CD4-positive, alpha-beta T cell (primary cell): Measurements from ENCODE around the gene DLL3. TPM values are rescaled to one million over a fixed set of nuclear protein-coding genes. Genes with fewer than 3 reads are reported as not detected.

Experiments
- ATAC-seq: fragments of 200-7000 bp; cut with Tn5 transposase; one replicate; pipeline ENCODE4 v1.10.0; 2022; ENCODE audit warnings: mild to moderate bottlenecking; ENCODE audit not compliant: poor library complexity
- CTCF ChIA-PET: fragments of 350-600 bp; sonication (Branson Sonifier 250); formaldehyde crosslinking; loops from one replicate; lab custom pipeline; 2021; ENCODE audit warnings: antibody characterized with exemption, inconsistent platforms; lab: Charles Lee
- POLR2A ChIA-PET: fragments of 350-600 bp; sonication (Branson Sonifier 250); formaldehyde crosslinking; loops from one replicate; lab custom pipeline; 2021; ENCODE audit warnings: antibody characterized with exemption, inconsistent platforms; lab: Charles Lee
- DNase-seq, 14 experiments: peaks; one replicate each; pipeline ENCODE4 v3.0.0-alpha.2; 2013 to 2020; ENCODE audit warnings: mixed read lengths in 2 of 14
- H3K27ac ChIP-seq, 2 donors: one replicate each; pipeline versions ENCODE4 v1.5.1 to v1.7.0; 2013; ENCODE audit warnings: low read length in 2 of 2, low read depth in 1 of 2, mild to moderate bottlenecking in 1 of 2
- H3K27me3 ChIP-seq, 2 experiments: 1 replicate in 1 of 2; 2 replicates in 1 of 2; pipeline versions ENCODE4 v1.6.1 to v1.7.0; 2013; ENCODE audit warnings: low read length in 2 of 2, control low read depth in 1 of 2, mild to moderate bottlenecking in 1 of 2, moderate library complexity in 1 of 2; ENCODE audit not compliant: insufficient read depth in 2 of 2, control insufficient read depth in 1 of 2
- H3K36me3 ChIP-seq: one replicate; pipeline ENCODE4 v1.6.1; 2013; ENCODE audit warnings: low read length, control low read depth; ENCODE audit not compliant: insufficient read depth
- H3K4me1 ChIP-seq: one replicate; pipeline ENCODE4 v1.6.1; 2013; ENCODE audit warnings: low read length, control low read depth; ENCODE audit not compliant: insufficient read depth
- H3K4me3 ChIP-seq: one replicate; pipeline ENCODE4 v1.5.1; 2013; ENCODE audit warnings: mild to moderate bottlenecking, low read length, moderate library complexity
- H3K9me3 ChIP-seq, 2 experiments: 1 replicate in 1 of 2; 2 replicates in 1 of 2; pipeline versions ENCODE4 v1.6.1 to v1.7.0; 2013; ENCODE audit warnings: low read length in 2 of 2, mild to moderate bottlenecking in 2 of 2, control low read depth in 1 of 2, moderate library complexity in 1 of 2; ENCODE audit not compliant: control insufficient read depth in 1 of 2, insufficient read depth in 1 of 2
- H3K27ac Mint-ChIP-seq: one replicate; pipeline ENCODE4 v1.8.0; 2020; ENCODE audit warnings: mixed read lengths
- H3K27me3 Mint-ChIP-seq: one replicate; pipeline ENCODE4 v1.8.0; 2021; ENCODE audit warnings: mixed read lengths
- H3K36me3 Mint-ChIP-seq: one replicate; pipeline ENCODE4 v1.8.0; 2021; ENCODE audit warnings: low read depth, mixed read lengths
- H3K4me1 Mint-ChIP-seq: one replicate; pipeline ENCODE4 v1.8.0; 2021; ENCODE audit warnings: low read depth, mixed read lengths
- H3K4me3 Mint-ChIP-seq: one replicate; pipeline ENCODE4 v1.8.0; 2020; ENCODE audit warnings: mild to moderate bottlenecking, mixed read lengths
- H3K9me3 Mint-ChIP-seq: one replicate; pipeline ENCODE4 v1.8.0; 2020; ENCODE audit warnings: mixed read lengths
- intact Hi-C, 2 experiments: fragments of 100-400 bp; cut with DNase I in 1 of 2; cut with micrococcal nuclease in 1 of 2; formaldehyde crosslinking; loops; one replicate each; pipeline versions ENCODE4 v1.15.1 to v1.9.0; 2023 to 2025; cut with DNase I, micrococcal nuclease
- total RNA-seq, 174 experiments: library from RNA in 2 of 174; stranded (reverse) in 2 of 174; gene quantifications; one replicate each; pipeline ENCODE4 v1.2.3 and lab custom pipeline; 2021 to 2026
- TF ChIP-seq, protein P1 (sequence below): fragments of 200-600 bp; IDR thresholded peaks from one replicate; pipeline ENCODE4 v1.8.0; 2022; ENCODE audit warnings: antibody characterized with exemption, mild to moderate bottlenecking

DLL3 gene
- total RNA-seq, 2 experiments from 2014 or later: not detected

GRCh38 chr19:39469036-39469435, 29.7 kb upstream of the DLL3 start:
- ATAC-seq (no peak), DNase-seq (no peak)
- H3K27ac Mint-ChIP-seq: peak overlapping the region; percentile 36
- H3K4me3 Mint-ChIP-seq: no peak overlapping the region
- H3K4me3 ChIP-seq: no peak overlapping the region
- POLR2A ChIA-PET: no interaction called here
- TF ChIP-seq, protein P1, sequence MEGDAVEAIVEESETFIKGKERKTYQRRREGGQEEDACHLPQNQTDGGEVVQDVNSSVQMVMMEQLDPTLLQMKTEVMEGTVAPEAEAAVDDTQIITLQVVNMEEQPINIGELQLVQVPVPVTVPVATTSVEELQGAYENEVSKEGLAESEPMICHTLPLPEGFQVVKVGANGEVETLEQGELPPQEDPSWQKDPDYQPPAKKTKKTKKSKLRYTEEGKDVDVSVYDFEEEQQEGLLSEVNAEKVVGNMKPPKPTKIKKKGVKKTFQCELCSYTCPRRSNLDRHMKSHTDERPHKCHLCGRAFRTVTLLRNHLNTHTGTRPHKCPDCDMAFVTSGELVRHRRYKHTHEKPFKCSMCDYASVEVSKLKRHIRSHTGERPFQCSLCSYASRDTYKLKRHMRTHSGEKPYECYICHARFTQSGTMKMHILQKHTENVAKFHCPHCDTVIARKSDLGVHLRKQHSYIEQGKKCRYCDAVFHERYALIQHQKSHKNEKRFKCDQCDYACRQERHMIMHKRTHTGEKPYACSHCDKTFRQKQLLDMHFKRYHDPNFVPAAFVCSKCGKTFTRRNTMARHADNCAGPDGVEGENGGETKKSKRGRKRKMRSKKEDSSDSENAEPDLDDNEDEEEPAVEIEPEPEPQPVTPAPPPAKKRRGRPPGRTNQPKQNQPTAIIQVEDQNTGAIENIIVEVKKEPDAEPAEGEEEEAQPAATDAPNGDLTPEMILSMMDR: no peak
- H3K27ac ChIP-seq: no peak overlapping the region
- no peaks in the 10 kb centered on the region for H3K27me3 ChIP-seq
- no peaks in the 10 kb centered on the region for H3K27me3 Mint-ChIP-seq
- CTCF ChIA-PET: no interaction called here
- no peaks in the 10 kb centered on the region for H3K4me1 Mint-ChIP-seq
- no peaks in the 10 kb centered on the region for H3K9me3 ChIP-seq
- peaks cover 87% of the 10 kb centered on the region for H3K36me3 Mint-ChIP-seq
- intact Hi-C loops: no loop called here
- H3K9me3 Mint-ChIP-seq: no peaks in the 10 kb centered on the region
- H3K36me3 ChIP-seq: peaks cover 100% of the 10 kb centered on the region
- H3K4me1 ChIP-seq: no peaks in the 10 kb centered on the region

DNA sequence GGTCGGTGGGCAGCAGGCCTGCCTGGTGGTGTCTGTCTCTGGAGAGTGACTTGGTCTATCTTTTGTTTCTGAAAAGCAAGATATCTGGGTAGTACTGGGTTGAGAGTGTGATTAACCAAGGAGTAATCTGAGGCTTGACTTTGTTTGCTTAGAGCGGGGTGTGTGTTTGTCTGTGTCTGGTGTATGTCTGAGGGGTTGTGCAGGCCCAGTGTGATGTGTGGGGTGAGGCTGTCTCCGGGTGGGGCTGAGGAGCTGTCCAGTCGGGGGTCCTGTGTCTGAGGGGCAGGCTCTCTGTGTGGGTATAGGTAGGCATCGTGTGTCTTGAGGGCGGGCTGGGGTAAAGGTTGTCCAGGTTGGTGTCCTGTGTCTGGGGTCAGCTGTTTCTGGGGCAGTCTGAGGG, 29.2 kb upstream of the DLL3 start:
- Mint-ChIP-seq H3K27ac (peak overlapping the region; percentile 36), H3K27me3 (no peaks in the 10 kb centered on the region), H3K4me1 (no peaks in the 10 kb centered on the region), H3K36me3 (peaks cover 89% of the 10 kb centered on the region), H3K9me3 (no peaks in the 10 kb centered on the region), H3K4me3 (no peak overlapping the region)
- ATAC-seq (no peak), DNase-seq (no peak)
- CTCF ChIA-PET: no interaction called here
- H3K4me3 ChIP-seq: no peak overlapping the region
- intact Hi-C loops: no loop called here
- H3K4me1 ChIP-seq: no peaks in the 10 kb centered on the region
- no peaks in the 10 kb centered on the region for H3K9me3 ChIP-seq
- TF ChIP-seq, protein P1: no peak
- peaks cover 99% of the 10 kb centered on the region for H3K36me3 ChIP-seq
- H3K27ac ChIP-seq: no peak overlapping the region
- H3K27me3 ChIP-seq: no peaks in the 10 kb centered on the region
- POLR2A ChIA-PET: no interaction called here

- H3K36me3 ChIP-seq: peaks cover 95% of the 10 kb centered on the region
- POLR2A ChIA-PET: interaction anchor here (1.3 kb wide), 1 partner anchor 35 kb away, joined by 3 read pairs; the partner anchor contains the start of gene RPS16
Measured at GRCh38 chr19:39470724-39471339, 27.9 kb upstream of the DLL3 start.

More at GRCh38 chr19:39470724-39471339, 27.9 kb upstream of the DLL3 start:
- Mint-ChIP-seq H3K27ac (no peak overlapping the region), H3K9me3 (no peaks in the 10 kb centered on the region), H3K4me3 (no peak overlapping the region), H3K36me3 (peaks cover 89% of the 10 kb centered on the region), H3K27me3 (no peaks in the 10 kb centered on the region), H3K4me1 (no peaks in the 10 kb centered on the region)
- Histone ChIP-seq H3K27ac (no peak overlapping the region), H3K4me3 (no peak overlapping the region), H3K9me3 (no peaks in the 10 kb centered on the region), H3K4me1 (no peaks in the 10 kb centered on the region), H3K27me3 (no peaks in the 10 kb centered on the region)
- ATAC-seq: no peak
- DNase-seq: no peak
- CTCF ChIA-PET: no interaction called here
- TF ChIP-seq, protein P1: no peak
- intact Hi-C loops: no loop called here
